BJ (cell line): ENCODE results near the gene MPZL3. TPM values are rescaled to one million over a fixed set of nuclear protein-coding genes. Genes with fewer than 3 reads are reported as not detected.

Source experiments
- CTCF ChIA-PET: fragments of 350-600 bp; formaldehyde crosslinking; extraction: SDS; loops from one replicate; lab custom pipeline; 2021; ENCODE audit warnings: antibody characterized with exemption, inconsistent platforms; lab: Yijun Ruan, JAX
- POLR2A ChIA-PET: fragments of 300-600 bp; sonication (Branson Sonifier 250); formaldehyde crosslinking; extraction: SDS; loops from one replicate; lab custom pipeline; 2021; ENCODE audit warnings: antibody characterized with exemption; lab: Charles Lee
- DNase-seq: peaks from one replicate; pipeline ENCODE4 v3.0.0-alpha.2; 2011; ENCODE audit warnings: low read depth
- H3K27me3 ChIP-seq: 2 replicates; pipeline ENCODE4 v1.6.0; 2011; ENCODE audit warnings: low read length; ENCODE audit not compliant: control insufficient read depth, insufficient read depth
- H3K36me3 ChIP-seq: 2 replicates; pipeline ENCODE4 v1.5.1; 2011; ENCODE audit warnings: low read length; ENCODE audit not compliant: control insufficient read depth, insufficient read depth
- H3K4me3 ChIP-seq: 2 replicates; pipeline ENCODE4 v1.5.1; 2011; ENCODE audit warnings: low read depth, mild to moderate bottlenecking, control low read depth, low read length
- polyA plus RNA-seq: library from polyadenylated mRNA; depleted of rRNA; stranded (reverse); fragments of >200 nt; gene quantifications from 2 replicates; pipeline ENCODE4 v1.2.3, GENCODE V29; 2011
- TF ChIP-seq, protein P1 (sequence below): IDR thresholded peaks from 2 replicates; pipeline ENCODE4 v1.5.1; 2011; ENCODE audit warnings: low read depth, mild to moderate bottlenecking, control low read depth, inconsistent platforms, low read length, moderate library complexity; ENCODE audit not compliant: insufficient read depth

Gene MPZL3
- polyA plus RNA-seq, 1 experiment, result 0.39 TPM

GRCh38 chr11:118223570-118223969 is 28.6 kb downstream of the MPZL3 start:
- POLR2A ChIA-PET, result no interaction called here
- CTCF ChIA-PET, result no interaction called here
- TF ChIP-seq, protein P1, sequence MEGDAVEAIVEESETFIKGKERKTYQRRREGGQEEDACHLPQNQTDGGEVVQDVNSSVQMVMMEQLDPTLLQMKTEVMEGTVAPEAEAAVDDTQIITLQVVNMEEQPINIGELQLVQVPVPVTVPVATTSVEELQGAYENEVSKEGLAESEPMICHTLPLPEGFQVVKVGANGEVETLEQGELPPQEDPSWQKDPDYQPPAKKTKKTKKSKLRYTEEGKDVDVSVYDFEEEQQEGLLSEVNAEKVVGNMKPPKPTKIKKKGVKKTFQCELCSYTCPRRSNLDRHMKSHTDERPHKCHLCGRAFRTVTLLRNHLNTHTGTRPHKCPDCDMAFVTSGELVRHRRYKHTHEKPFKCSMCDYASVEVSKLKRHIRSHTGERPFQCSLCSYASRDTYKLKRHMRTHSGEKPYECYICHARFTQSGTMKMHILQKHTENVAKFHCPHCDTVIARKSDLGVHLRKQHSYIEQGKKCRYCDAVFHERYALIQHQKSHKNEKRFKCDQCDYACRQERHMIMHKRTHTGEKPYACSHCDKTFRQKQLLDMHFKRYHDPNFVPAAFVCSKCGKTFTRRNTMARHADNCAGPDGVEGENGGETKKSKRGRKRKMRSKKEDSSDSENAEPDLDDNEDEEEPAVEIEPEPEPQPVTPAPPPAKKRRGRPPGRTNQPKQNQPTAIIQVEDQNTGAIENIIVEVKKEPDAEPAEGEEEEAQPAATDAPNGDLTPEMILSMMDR, result no peak
- no peak overlapping the region for H3K4me3 ChIP-seq
- no peak for DNase-seq
- H3K27me3 ChIP-seq, result peaks cover 6% of the 10 kb centered on the region
- no peaks in the 10 kb centered on the region for H3K36me3 ChIP-seq

DNA sequence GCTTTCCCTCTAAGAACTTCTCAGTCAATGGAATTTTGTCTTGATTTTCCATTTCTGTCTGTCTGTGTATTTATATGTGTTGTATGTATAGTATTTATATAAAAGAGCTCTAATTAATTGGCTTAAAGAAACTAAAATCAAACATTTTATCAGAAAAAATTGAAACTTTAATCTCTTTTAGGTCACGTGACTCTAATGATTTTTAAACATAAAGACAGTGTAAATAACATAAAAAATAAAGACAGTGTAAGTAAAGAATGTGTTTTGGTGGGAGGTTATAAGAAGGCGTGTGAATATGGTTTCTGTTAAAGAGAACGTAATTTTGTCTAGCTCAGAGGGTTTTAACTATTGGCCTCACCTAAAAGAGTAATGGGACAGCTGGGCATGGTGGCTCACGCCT is 29.7 kb downstream of the MPZL3 start:
- Histone ChIP-seq H3K36me3 (no peaks in the 10 kb centered on the region), H3K4me3 (no peak overlapping the region), H3K27me3 (peaks cover 6% of the 10 kb centered on the region)
- no peak for DNase-seq
- TF ChIP-seq, protein P1, result no peak
- CTCF ChIA-PET, result no interaction called here
- POLR2A ChIA-PET, result no interaction called here

GRCh38 chr11:118221419-118221818 is 30.7 kb downstream of the MPZL3 start:
- ChIA-PET POLR2A (no interaction called here), CTCF (no interaction called here)
- no peaks in the 10 kb centered on the region for H3K36me3 ChIP-seq
- no peak overlapping the region for H3K4me3 ChIP-seq
- H3K27me3 ChIP-seq, result peaks cover 9% of the 10 kb centered on the region
- DNase-seq, result no peak
- TF ChIP-seq, protein P1, result no peak

DNA sequence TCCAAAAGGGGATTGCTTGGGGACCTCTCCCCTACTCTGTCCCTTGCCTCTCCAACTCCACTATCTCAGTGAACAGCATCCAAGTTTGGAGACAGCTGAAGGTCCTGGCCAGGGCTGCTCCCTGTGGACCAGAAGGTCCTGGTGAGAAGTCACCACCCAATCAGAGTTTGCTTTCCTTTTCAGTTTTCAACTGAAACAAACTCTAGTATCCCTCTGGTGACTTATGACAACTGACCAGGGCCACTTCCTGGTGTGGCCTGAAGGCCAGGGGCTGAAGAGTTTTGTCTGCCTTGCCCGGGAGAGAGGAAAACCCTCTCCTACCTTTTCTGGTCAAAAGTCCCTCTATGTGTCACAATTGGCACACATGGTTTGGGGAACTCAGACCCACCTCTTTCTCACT is 32.4 kb downstream of the MPZL3 start:
- peaks cover 11% of the 10 kb centered on the region for H3K27me3 ChIP-seq
- ChIA-PET CTCF (interaction anchor here (1.6 kb wide), 1 partner anchor 75 kb away, joined by 3 read pairs; no protein-coding TSS in a partner anchor), POLR2A (no interaction called here)
- TF ChIP-seq, protein P1, result no peak
- H3K4me3 ChIP-seq, result no peak overlapping the region
- H3K36me3 ChIP-seq, result no peaks in the 10 kb centered on the region
- DNase-seq, result no peak

DNA sequence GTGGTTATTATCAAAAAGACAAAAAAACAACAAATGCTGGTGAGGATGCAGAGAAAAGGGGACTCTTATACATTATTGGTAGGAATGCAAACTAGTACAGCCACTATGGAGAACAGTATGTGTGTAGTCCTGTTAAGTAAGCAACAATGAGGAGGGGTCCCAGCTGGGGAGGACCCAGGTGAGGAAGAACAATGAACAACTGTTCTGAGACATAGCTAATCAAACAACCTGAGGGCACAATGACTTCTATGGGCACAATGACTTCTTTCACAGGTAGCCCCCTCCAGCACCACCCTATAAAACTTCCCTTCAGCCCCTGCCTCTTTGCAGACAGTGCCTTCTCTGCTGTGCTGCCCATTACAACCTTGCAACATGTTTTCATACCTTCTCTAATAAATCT is 32.9 kb downstream of the MPZL3 start:
- TF ChIP-seq, protein P1, result no peak
- Histone ChIP-seq H3K27me3 (peaks cover 11% of the 10 kb centered on the region), H3K4me3 (no peak overlapping the region), H3K36me3 (no peaks in the 10 kb centered on the region)
- DNase-seq, result no peak
- ChIA-PET POLR2A (no interaction called here), CTCF (interaction anchor here (1.6 kb wide), 1 partner anchor 74 kb away, joined by 3 read pairs; no protein-coding TSS in a partner anchor)
